Left lung (tissue), 10 donors: ENCODE results near the gene TAX1BP3. TPM values are rescaled to one million over a fixed set of nuclear protein-coding genes. Genes with fewer than 3 reads are reported as not detected.
"Not testable (repeated sequence)": the region's sequence is repeated elsewhere in the genome, so short reads cannot be mapped to it uniquely, and the experiment has no call there.

Experiments
- ATAC-seq: fragments of 200-7000 bp; cut with Tn5 transposase; one replicate; pipeline ENCODE4 v1.9.1; 2020; ENCODE audit warnings: moderate library complexity
- DNase-seq, 4 donors: peaks; one replicate each; pipeline ENCODE4 v3.0.0-alpha.2; 2013 to 2020
- H3K27ac ChIP-seq, 2 donors: fragments of 200-600 bp; sonication (generic) in 1 of 2; one replicate each; pipeline versions ENCODE4 v1.5.0 to v1.8.0; 2020 to 2021
- H3K27me3 ChIP-seq, 2 donors: fragments of 200-600 bp; sonication (generic) in 1 of 2; one replicate each; pipeline versions ENCODE4 v1.5.0 to v1.8.0; 2020 to 2021
- H3K36me3 ChIP-seq, 2 donors: fragments of 200-600 bp; sonication (generic) in 1 of 2; one replicate each; pipeline versions ENCODE4 v1.5.0 to v1.8.0; 2020 to 2021
- H3K4me1 ChIP-seq, 2 donors: fragments of 200-600 bp; one replicate each; pipeline ENCODE4 v1.8.0; 2021
- H3K4me3 ChIP-seq, 2 donors: fragments of 200-600 bp; sonication (generic) in 1 of 2; one replicate each; pipeline versions ENCODE4 v1.5.0 to v1.8.0; 2020 to 2021; ENCODE audit warnings: mild to moderate bottlenecking in 1 of 2
- H3K9me3 ChIP-seq, 2 donors: fragments of 200-600 bp; sonication (generic) in 1 of 2; one replicate each; pipeline versions ENCODE4 v1.5.0 to v1.8.0; 2020 to 2021
- intact Hi-C, 2 donors: fragments of 100-400 bp; cut with DNase I; formaldehyde crosslinking; loops; one replicate each; pipeline versions ENCODE4 v1.11.2 to v1.14.2; 2022
- polyA plus RNA-seq, 6 donors: library from polyadenylated mRNA; unstranded; fragments of 120-200 nt; gene quantifications; one replicate each; pipeline ENCODE4 v1.2.1, GENCODE V29; 2013; ENCODE audit not compliant: insufficient read length in 6 of 6
- total RNA-seq, 2 donors: library from RNA; stranded (reverse); fragmentation: NEBNext Ultra II Directional; extraction: Animal tissue kit (Norgen Biotek cat#: 25700); gene quantifications; one replicate each; pipeline ENCODE4 v1.2.1, GENCODE V29; 2021
- TF ChIP-seq, protein P1 (sequence below), 2 donors: fragments of 200-600 bp; sonication (generic) in 1 of 2; IDR thresholded peaks; one replicate each; pipeline versions ENCODE4 v1.5.0 to v1.8.0; 2021; ENCODE audit warnings: antibody characterized with exemption in 2 of 2
- donor health status: DM: no; HTN: yes; CAD: no.
- donor health status: DM: no; HTN: no; CAD: no.

TAX1BP3 gene
- total and polyA plus RNA-seq, 8 donors = 65.2 to 194 (median 86.1) TPM

DNA sequence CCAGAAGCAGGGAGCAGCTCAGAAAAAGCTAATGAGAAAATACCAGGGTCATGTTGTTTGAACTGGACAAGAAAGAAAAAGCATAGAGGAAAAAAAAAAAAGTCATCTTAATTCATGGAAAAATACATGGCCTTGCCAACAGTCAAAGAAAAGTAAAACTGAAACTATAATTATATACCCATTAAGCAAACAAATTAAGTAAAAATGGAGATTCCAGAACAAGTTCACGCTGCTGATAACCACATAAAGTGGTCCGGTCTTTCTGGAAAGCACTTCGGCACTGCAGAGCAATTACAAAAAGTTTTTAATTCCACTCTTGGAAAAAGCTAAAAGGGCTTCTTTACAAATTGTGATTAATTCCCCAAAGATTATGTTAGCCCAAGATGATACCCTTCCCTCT is 40.0 kb upstream of the TAX1BP3 start:
- DNase-seq (peak in 2 of 4 donors; percentile 31 to 32), ATAC-seq (no peak)
- Histone ChIP-seq H3K4me3 (no peak overlapping the region), H3K27ac (no peak overlapping the region), H3K27me3 (no peaks in the 10 kb centered on the region), H3K4me1 (peaks cover 0 to 13% of the 10 kb centered on the region in 2 donors), H3K36me3 (peaks cover 0 to 12% of the 10 kb centered on the region in 2 donors), H3K9me3 (no peaks in the 10 kb centered on the region)
- intact Hi-C loops = no loop called here
- TF ChIP-seq, protein P1, sequence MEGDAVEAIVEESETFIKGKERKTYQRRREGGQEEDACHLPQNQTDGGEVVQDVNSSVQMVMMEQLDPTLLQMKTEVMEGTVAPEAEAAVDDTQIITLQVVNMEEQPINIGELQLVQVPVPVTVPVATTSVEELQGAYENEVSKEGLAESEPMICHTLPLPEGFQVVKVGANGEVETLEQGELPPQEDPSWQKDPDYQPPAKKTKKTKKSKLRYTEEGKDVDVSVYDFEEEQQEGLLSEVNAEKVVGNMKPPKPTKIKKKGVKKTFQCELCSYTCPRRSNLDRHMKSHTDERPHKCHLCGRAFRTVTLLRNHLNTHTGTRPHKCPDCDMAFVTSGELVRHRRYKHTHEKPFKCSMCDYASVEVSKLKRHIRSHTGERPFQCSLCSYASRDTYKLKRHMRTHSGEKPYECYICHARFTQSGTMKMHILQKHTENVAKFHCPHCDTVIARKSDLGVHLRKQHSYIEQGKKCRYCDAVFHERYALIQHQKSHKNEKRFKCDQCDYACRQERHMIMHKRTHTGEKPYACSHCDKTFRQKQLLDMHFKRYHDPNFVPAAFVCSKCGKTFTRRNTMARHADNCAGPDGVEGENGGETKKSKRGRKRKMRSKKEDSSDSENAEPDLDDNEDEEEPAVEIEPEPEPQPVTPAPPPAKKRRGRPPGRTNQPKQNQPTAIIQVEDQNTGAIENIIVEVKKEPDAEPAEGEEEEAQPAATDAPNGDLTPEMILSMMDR (IDR thresholded peaks at IDR 0.05) = no peak

DNA sequence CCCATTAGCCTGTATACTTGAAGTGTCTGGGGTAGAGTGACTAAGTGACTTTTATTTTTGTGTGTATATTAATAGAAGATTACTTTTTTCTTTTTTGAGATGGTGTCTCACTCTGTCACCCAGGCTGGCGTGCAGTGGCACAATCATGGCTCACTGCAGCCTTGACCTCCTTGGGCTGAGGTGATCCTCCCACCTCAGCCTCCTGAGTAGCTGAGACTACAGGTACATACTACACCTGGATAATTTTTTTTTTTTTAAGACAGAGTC is 37.3 kb upstream of the TAX1BP3 start:
- H3K4me1 ChIP-seq, H3K4me3 ChIP-seq, DNase-seq, H3K27ac ChIP-seq, H3K27me3 ChIP-seq, H3K36me3 ChIP-seq, intact Hi-C loops, H3K9me3 ChIP-seq, ATAC-seq: not testable (repeated sequence)

DNA sequence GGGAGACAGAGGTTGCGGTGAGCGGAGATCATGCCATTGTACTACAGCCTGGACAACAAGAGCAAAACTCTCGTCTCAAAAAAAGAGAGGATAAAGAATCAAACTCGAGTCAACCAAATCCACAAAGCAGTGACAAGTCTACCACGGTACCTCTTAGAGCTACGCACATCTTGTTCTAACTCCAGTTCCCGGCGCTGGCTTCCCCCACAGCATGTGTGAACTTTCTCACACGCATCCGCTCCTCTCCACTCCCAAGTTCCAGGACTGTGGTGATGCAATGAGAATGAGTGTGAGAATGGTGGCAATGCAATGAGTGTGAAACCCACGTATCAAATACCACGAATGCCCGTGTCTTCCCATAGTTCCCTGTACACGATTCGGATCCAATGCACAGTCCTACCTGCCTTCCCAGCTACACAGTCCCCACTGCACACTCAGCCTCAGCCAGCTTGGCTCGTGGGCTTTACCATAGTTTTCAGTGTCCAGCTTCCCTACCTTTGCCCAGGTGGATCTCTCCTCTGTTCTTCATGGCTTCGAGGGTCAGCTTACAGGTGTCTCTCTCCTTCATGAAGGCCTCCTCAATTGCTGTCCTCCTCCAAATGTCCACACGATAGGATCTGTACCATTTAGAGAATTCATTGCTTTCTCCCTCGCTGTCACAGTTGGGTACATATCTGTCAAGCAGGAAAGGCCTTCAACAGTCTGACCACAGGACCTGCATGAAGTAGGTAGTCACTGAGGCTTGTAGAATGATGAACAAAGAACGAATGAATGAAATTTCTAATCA is 36.7 kb upstream of the TAX1BP3 start:
- H3K27ac ChIP-seq = no peak overlapping the region
- H3K4me1 ChIP-seq = no peaks in the 10 kb centered on the region
- intact Hi-C loops = no loop called here
- ATAC-seq = no peak
- no peaks in the 10 kb centered on the region for H3K36me3 ChIP-seq
- TF ChIP-seq, protein P1 (IDR thresholded peaks at IDR 0.05) = no peak
- H3K27me3 ChIP-seq = no peaks in the 10 kb centered on the region
- no peaks in the 10 kb centered on the region for H3K9me3 ChIP-seq
- no peak overlapping the region for H3K4me3 ChIP-seq
- no peak for DNase-seq

DNA sequence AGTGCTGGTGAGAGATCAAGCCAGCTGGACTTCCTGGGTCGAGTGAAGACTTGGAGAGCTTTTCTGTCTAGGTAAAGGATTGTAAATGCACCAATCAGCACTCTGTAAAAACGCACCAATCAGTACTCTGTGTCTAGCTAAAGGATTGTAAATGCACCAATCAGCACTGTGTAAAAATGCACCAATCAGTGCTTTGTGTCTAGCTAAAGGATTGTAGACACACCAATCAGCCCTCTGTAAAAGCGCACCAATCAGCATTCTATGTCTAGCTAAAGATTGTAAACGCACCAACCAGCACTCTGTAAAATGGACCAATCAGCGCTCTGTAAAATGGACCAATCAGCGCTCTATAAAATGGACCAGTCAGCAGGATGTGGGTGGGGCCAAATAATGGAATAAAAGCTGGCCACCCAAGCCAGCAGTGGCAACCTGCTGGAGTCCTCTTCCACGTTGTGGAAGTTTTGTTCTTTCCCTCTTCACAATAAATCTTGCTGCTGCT is 33.7 kb upstream of the TAX1BP3 start:
- H3K27me3 ChIP-seq = peaks cover 2 to 11% of the 10 kb centered on the region in 2 donors
- H3K4me3 ChIP-seq, intact Hi-C loops, DNase-seq, ATAC-seq, H3K36me3 ChIP-seq, H3K4me1 ChIP-seq, H3K27ac ChIP-seq, H3K9me3 ChIP-seq: not testable (repeated sequence)

DNA sequence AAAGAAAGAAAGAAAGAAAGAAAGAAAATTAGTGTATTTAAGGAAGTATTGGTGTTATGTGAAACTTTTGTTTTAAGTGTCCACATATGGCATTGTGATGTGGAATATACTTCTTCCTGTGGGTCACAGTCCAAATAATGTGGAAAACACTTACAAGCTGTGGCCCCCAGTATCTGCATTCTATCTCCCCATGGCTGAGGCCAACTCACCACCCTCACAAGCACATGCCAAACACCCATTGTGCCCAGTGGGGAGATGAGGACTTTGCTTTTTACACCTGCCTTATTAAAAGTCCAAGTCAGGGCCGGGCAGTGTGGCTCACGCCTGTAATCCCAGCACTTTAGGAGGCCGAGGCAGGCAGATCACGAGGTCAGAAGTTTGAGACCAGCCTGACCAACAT is 31.6 kb upstream of the TAX1BP3 start:
- no peak for ATAC-seq
- peaks cover 0 to 1% of the 10 kb centered on the region in 2 donors for H3K9me3 ChIP-seq

DNA sequence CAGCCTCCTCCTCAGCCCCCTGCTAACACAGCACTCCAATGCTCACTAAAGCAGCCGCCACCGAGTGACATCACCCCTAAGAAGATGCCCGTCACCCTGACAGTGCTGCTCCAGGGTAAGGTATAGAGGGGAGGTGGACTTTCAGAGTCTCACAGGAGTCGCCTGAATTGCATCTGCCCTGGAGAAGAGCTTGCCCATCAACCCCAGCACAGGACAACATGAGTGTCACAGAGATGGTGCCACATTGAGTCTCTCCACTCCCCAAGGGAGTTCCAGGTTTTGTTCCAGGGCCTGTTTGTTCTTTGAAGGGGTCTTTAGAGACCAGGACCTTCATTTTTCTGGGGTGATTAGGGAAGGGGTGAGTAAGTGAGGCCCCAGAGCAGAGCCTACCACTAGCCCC is 29.8 kb upstream of the TAX1BP3 start:
- TF ChIP-seq, protein P1 (IDR thresholded peaks at IDR 0.05) = no peak
- ATAC-seq = no peak
- Histone ChIP-seq H3K36me3 (no peaks in the 10 kb centered on the region), H3K27ac (no peak overlapping the region), H3K4me1 (peaks cover 4 to 18% of the 10 kb centered on the region in 2 donors), H3K4me3 (no peak overlapping the region), H3K9me3 (peaks cover 0 to 1% of the 10 kb centered on the region in 2 donors), H3K27me3 (peaks cover 30 to 50% of the 10 kb centered on the region in 2 donors)
- intact Hi-C loops = no loop called here
- no peak for DNase-seq

More for the DNA sequence above, 31.6 kb upstream of the TAX1BP3 start:
- DNase-seq = no peak
- H3K27ac ChIP-seq = no peak overlapping the region
- peaks cover 23 to 32% of the 10 kb centered on the region in 2 donors for H3K27me3 ChIP-seq
- TF ChIP-seq, protein P1 (IDR thresholded peaks at IDR 0.05) = no peak
- peaks cover 4 to 14% of the 10 kb centered on the region in 2 donors for H3K4me1 ChIP-seq
- no peak overlapping the region for H3K4me3 ChIP-seq
- intact Hi-C loops = no loop called here
- H3K36me3 ChIP-seq = no peaks in the 10 kb centered on the region
